Activated CD8-positive, alpha-beta memory T cell treated with anti-CD3 and anti-CD28 coated beads for 36 hours (primary cell): ENCODE measurements around the gene PRSS53. TPM values are rescaled to one million over a fixed set of nuclear protein-coding genes. Genes with fewer than 3 reads are reported as not detected.

Source experiments
- CTCF ChIA-PET: fragments of 350-600 bp; sonication (Branson Sonifier 250); formaldehyde crosslinking; loops from one replicate; lab custom pipeline; 2021; ENCODE audit warnings: antibody characterized with exemption; lab: Charles Lee
- POLR2A ChIA-PET: fragments of 350-600 bp; sonication (Branson Sonifier 250); formaldehyde crosslinking; loops from one replicate; lab custom pipeline; 2021; ENCODE audit warnings: antibody characterized with exemption; lab: Charles Lee
- total RNA-seq, 2 experiments: library from RNA; stranded (reverse); gene quantifications; one replicate each; pipeline ENCODE4 v1.2.3, GENCODE V29; 2021

The PRSS53 gene
- total RNA-seq, 2 experiments from 2014 or later: 3.5 to 3.8 TPM

DNA sequence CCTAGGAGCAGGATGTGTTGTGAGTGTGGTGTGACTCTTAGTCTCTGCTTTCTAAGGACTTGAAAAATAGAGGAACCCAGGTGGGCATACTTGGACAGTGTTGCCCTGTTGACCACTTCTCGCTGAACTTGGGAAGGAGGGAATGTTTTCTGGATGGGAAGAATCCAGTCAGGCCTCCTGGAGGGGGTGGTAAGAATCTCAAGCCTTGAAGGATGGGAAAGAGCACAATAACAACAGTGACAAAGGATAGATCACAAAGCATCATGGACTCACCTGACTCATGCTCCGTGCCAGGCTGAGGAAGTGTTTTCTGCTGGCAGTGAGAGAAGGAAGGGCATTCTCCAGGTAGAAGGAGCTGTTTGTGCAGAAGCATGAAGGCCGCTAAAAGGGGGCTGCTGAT lies 37.1 kb upstream of the PRSS53 start:
- ChIA-PET POLR2A (no interaction called here), CTCF (interaction anchor here (1.2 kb wide), 1 partner anchor 11 kb away, joined by 4 read pairs; no protein-coding TSS in a partner anchor)

DNA sequence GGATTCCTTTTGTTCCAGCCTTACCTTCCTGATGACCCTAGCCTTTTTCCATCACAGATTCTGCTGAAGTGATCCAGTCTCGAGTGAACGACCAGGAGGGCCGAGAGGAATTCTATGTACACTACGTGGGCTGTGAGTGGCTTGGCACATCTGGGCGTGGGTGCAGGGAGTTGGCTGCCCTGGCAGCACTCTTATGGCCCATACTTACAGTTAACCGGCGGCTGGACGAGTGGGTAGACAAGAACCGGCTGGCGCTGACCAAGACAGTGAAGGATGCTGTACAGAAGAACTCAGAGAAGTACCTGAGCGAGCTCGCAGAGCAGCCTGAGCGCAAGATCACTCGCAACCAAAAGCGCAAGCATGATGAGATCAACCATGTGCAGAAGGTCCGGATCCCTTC lies 31.4 kb upstream of the PRSS53 start:
- POLR2A ChIA-PET: interaction anchor here (1.2 kb wide), 1 partner anchor 22 kb away, joined by 3 read pairs; no protein-coding TSS in a partner anchor
- CTCF ChIA-PET: interaction anchor here (0.6 to 4.8 kb wide), 3 partner anchors 22 to 320 kb away, joined by 3 to 18 read pairs (median 3); no protein-coding TSS in a partner anchor

DNA sequence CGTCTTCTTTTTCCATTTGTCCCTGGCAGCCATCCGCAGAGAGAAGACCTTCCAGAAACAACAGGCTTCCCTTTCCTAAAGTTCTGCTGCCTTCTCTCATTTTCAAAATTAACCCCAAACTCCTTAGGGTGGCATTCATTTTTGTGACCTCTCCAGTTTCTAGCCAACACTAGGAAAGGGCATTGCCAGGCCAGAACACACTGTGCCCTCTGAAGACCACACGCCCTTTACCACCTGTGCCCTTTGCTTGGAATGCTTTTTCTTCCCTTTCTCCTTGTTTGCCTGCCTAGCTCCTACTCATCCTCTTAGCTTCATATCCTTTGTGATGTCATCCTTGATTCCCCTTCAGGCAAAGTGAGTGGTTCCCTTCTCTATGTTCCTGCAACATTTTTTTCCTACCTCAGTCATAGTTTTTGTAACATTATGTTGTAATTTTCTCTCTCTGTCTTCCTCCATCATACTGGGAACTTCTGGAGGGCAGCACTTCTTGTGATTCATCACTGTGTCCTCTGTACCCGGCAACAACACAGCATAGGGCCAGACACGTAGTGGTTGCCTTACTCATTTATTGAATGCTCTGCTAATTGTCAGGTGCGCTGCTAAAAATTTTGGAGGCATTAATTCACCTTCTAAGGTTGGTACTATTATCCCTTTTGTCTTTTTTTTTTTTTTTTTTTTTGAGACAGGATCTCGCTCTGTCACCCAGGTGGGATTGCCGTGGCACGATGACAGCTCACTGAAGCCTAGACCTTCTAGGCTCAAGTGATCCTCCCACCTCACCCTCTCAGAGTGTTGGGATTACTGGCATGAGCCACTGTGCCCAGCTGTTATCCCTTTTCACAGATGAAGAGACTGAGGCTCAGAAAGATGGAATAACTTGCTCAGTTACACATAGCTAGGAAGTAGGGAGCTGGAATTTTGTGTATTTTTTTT lies 29.7 kb upstream of the PRSS53 start:
- CTCF ChIA-PET: interaction anchor here (1.3 to 4.8 kb wide), 3 partner anchors 23 to 133 kb away, joined by 5 to 18 read pairs (median 8); partner anchors contain the start of gene HSD3B7
- POLR2A ChIA-PET: interaction anchor here (0.6 to 3.2 kb wide), 9 partner anchors 9 to 341 kb away, joined by 3 to 27 read pairs (median 4); partner anchors contain the start of genes ARMC5, BCKDK and FUS

DNA sequence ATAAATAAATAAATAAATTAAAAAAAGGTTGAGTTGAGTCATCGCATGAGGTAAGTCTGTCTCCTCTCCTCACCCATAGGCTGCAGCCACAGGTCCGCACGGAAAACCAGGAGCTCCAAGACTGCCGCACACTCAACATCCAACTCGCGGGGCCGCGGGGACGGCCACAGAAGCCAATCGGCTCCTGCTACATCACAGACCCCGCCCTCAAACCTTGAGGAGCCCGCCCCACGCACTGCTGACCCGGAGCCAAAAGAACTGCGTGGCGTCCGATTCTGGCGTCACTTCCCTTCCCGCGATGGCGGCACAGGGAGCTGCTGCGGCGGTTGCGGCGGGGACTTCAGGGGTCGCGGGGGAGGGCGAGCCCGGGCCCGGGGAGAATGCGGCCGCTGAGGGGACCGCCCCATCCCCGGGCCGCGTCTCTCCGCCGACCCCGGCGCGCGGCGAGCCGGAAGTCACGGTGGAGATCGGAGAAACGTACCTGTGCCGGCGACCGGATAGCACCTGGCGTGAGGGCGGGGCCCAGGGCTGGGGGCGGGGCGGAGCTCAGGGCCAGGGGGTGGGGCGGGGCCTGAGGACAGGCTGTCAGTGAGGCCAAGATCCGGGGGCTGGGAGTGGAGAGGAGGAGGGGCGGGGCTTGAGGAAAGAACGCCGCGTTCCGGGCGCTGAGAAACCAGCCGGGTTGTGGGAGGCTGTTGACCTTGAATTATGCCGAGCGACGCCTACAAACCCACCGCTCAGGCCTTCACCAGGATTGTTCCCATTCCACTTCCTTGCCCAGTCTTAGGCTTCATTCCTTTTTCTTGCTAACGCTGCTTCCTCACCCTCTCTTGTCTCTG lies 28.9 kb upstream of the PRSS53 start, which contains the start of gene KAT8:
TSS of gene KAT8 (plus strand) at position 281 of the 839 bp plus-strand sequence. CDS start at position 299, 18 bp downstream.
- CTCF ChIA-PET: interaction anchor here (1.3 to 2.0 kb wide), 2 partner anchors 24 to 132 kb away, joined by 5 to 8 read pairs; partner anchors contain the start of gene HSD3B7
- POLR2A ChIA-PET: interaction anchor here (0.5 to 3.2 kb wide), 9 partner anchors 9 to 84 kb away, joined by 3 to 27 read pairs (median 4); partner anchors contain the start of genes BCKDK, FUS, STX4 and ZNF646

DNA sequence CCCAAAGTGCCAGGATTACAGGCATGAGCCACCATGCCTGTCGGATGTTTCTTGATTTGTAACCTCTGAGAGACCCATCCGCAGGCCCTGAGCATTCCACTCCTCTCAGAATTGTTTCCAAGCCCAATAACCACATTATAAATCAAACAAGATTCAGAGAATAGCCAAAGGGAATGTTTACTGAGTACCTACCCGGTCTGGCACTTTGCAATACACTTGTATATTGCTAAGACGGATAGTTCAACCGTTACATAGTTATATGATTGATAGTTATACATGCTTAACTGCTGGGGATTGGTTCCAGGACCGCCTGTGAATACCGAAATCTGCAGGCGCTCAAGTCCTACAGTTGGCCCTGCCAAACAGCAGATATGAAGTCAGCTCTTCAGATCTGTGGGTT lies 25.7 kb upstream of the PRSS53 start:
- CTCF ChIA-PET: no interaction called here

DNA sequence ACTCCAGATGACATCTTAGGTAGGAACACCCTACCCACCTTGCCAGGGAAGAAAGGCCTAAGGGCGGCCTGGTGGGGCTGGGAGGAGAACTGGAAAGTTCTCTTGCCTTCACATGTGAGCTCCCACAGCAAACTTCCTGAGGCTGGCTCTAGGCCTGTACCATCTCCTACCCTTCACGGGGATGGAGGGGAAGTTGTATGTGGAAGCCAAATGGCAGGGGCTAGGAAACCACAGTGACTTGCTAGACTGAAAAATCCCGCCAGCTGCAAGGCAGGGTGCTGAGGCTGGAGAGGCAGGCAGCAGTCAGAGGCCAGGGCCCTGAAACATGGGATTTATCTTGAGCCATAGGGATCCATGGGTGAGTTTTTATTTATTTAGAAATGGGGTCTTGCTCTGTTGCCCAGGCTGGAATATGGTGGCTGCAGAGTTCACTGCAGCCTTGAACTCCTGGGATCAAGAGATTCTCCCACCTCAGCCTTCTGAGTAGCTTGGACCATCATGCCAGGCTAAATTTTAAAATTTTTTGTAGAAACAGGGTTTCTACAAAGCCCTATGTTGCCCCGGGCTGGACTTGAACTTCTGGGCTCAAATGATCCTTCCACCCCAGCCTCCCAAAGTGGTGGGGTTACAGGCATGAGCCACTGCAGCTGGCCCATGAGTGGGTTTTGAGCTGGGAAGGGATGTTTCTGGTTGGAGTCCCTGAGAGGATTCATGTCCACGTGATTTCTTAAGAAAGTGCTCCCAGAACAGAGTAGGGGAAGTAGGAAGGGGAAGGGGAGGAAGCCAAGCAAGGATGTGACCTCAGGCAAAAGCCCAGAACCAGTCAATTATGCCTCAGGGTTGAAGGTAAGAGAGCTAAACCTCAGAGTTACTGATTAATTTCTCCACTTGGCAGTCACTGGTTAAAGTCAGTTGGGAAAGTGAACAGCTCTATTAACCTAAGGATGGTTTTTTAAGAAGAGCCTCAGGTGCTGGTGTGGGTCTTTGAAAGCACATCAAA lies 24.7 kb upstream of the PRSS53 start:
- ChIA-PET CTCF (no interaction called here), POLR2A (interaction anchor here (0.6 kb wide), 1 partner anchor 41 kb away, joined by 3 read pairs; no protein-coding TSS in a partner anchor)

More for the DNA sequence above, 25.7 kb upstream of the PRSS53 start:
- POLR2A ChIA-PET: interaction anchor here (0.6 to 1.1 kb wide), 3 partner anchors 20 to 156 kb away, joined by 3 to 7 read pairs (median 3); no protein-coding TSS in a partner anchor

DNA sequence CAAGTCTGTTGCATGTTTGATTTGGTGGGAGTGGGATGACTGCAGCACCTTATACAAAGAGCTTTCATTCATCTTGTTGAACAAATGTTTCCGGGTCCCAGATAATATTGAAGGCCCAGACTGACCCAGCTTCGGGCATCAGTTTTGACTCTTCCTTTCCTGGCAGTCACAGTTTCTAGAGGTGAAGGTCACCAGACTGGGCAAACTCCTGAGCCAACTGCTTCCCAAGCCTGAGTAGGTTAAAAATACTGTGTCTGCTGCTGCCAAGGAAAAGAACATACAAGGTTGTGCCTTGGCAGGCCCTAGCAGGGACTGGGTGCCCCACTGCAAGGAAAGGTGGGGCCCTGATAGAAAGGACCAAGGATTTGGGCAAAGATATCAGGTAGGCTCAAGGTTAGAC lies 24.0 kb upstream of the PRSS53 start:
- ChIA-PET CTCF (no interaction called here), POLR2A (no interaction called here)

DNA sequence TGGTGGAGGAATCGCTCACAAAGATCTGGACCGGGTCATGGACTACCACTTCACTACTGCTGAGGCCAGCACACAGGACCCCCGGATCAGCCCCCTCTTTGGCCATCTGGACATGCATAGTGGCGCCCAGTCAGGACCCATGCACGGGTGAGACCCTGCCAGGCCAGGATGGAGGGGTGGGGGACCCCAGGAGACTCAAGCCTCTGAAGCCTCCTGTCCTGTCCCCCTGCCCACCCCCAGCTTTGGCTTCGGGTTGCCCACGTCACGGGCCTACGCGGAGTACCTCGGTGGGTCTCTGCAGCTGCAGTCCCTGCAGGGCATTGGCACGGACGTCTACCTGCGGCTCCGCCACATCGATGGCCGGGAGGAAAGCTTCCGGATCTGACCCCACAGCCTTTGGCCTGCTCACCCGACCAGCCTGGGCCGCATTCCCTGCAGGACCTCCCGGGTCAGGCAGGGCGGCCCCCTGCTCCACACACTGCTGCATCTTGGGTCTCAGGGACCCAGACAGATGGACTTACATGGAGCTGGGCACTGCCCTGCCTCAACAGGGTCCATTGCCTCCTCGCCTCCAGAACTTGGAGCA lies 23.2 kb upstream of the PRSS53 start:
- CTCF ChIA-PET: interaction anchor here (0.9 to 1.2 kb wide), 2 partner anchors 30 to 38 kb away, joined by 3 to 4 read pairs; partner anchors contain the start of genes ZNF646 and ZNF668
- POLR2A ChIA-PET: no interaction called here

DNA sequence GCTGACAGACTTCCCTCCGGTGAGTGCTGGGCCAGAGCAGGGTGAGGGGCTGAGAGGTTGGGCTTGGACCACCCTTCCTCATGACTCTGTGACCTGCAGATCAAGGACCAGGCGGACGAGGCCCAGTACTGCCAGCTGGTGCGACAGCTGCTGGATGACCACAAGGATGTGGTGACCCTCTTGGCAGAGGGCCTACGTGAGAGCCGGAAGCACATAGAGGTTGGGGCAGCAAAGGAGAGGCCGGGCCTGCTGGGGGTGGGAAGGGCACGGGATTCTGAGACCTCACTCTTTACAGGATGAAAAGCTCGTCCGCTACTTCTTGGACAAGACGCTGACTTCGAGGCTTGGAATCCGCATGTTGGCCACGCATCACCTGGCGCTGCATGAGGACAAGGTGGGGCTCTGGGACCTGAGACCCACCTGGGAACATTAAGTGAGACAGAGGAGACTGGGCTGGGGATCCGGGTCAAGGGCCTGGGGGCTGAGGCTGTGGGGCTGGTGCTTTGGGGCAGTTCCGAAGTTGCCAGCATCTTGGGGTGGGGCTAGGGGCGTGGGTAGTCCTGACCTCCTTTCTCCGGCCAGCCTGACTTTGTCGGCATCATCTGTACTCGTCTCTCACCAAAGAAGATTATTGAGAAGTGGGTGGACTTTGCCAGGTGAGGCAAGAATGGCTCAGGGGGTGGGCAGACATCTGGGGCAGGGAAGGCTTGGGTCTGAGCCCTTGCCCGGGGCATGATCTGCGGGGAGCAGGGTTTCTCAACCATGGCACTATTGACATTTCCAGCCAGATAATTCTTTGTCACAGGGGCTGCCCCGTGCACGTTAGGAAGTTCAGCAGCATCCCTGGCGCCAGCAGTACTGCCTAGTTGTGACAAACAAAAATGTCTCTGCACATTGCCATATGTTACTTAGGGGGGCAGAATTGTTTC lies 21.6 kb upstream of the PRSS53 start:
- ChIA-PET POLR2A (no interaction called here), CTCF (no interaction called here)

DNA sequence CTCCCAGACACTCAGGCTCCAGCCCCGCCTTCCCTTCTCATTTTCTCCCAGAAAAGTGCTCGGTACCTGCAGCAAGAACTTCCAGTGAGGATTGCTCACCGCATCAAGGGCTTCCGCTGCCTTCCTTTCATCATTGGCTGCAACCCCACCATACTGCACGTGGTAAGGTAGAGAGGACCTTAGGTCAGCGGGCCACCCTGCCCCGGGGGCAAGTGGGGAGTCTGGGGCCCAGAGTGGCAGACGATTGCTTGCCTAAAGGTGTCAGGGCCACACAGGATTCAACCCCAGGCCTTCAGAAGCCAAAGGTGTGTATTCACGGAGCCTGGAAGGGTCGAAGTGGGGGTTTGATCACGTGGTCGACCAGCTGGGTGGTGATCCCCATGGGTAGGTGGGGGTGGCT lies 20.9 kb upstream of the PRSS53 start:
- CTCF ChIA-PET: no interaction called here
- POLR2A ChIA-PET: interaction anchor here (2.0 kb wide), 1 partner anchor 8 kb away, joined by 7 read pairs; the partner anchor contains the start of gene KAT8

DNA sequence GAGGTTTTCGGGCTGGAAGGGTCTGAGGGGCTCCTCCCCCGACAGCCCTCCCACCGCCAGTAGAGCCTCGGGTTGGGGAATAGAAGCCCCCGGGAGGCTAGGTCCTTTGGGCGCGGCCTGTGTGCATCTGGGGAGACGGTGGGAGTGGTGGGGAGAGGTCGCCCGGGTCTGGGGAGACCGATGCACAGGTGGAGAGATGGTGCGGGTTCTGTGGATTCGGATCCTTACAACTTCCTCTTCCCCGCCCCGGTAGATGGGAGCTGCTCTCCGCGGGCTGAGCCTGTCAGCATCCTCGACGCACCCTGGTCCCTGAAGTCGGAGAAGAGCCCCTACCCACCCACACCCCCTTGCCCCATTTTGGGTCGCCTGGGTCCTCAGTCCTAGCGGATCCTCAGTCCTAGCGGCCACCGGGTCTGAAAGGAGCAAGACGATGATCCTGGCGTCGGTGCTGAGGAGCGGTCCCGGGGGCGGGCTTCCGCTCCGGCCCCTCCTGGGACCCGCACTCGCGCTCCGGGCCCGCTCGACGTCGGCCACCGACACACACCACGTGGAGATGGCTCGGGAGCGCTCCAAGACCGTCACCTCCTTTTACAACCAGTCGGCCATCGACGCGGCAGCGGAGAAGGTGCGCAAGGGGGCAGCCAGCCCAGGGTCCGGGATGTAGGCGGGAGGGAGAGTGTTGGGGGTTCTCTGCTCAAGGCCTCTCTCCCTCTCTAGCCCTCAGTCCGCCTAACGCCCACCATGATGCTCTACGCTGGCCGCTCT lies 20.2 kb upstream of the PRSS53 start:
- ChIA-PET CTCF (no interaction called here), POLR2A (interaction anchor here (2.0 kb wide), 1 partner anchor 9 kb away, joined by 7 read pairs; the partner anchor contains the start of gene KAT8)

DNA sequence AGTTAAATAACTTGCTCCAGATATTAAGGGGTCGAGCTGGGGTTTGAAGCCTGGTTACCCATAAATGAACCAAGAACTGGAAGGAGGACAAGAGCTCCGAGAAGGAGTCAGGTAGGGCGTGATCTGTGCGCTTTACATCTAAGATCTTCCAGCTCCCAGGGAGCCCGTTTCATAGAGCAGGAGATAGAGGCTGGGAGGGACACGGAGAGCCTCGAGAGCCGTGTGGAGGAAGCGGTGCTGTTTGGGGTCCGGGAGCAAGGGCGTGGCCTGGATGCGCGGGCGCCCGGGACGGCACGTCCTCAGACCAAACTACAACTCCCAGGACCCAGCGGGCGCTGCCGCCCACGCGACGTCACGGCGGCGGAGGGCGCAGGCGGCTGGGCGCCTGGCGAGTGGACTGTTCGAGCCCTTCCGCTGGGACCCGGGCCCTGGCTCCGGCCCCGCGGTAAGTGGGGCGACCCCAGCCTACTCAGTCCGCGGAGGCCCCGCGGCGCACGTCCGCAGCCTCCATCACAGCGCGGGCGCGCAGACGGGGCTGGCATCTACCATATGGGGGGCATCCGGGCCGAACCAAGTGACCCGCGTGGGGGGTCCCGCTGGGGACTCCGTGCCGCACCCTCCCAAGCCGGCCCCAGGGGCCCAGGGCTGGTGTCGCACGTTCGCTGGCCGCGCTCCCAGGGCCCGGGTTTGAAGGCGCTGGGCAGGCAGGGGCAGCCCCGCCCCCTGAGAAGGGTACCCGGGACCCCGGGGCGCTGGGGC lies 19.5 kb upstream of the PRSS53 start, which contains the start of gene BCKDK:
TSS of gene BCKDK (plus strand) at position 352 of the 759 bp plus-strand sequence. CDS start 838 bp downstream, outside the sequence.
- ChIA-PET CTCF (no interaction called here), POLR2A (interaction anchor here (2.0 kb wide), 1 partner anchor 9 kb away, joined by 7 read pairs; the partner anchor contains the start of gene KAT8)

DNA sequence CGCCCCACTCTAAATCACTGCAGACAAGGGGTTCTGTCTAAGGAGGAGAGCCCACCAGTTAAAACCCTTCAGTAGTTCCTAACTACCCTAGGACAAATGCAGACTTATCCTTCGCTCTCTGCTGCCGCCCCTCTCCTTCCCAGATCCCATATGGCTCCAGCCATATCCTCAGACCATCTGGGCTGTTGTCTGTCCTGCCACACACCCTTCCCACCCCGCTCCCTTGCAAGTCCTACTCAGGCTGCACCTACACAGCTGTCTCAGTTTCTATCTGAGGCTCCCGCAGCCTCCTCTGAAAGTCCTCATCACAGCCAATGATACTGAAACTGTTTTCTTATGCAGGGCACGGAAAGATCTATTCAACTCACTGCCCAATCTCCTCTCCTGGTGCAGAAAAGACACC lies 18.7 kb upstream of the PRSS53 start:
- ChIA-PET CTCF (interaction anchor here (0.6 kb wide), 1 partner anchor 237 kb away, joined by 3 read pairs; no protein-coding TSS in a partner anchor), POLR2A (interaction anchor here (0.6 to 2.0 kb wide), 3 partner anchors 10 to 449 kb away, joined by 3 to 7 read pairs (median 6); partner anchors contain the start of genes FBRS and KAT8)
